Uterus (tissue), 4 donors: ENCODE data around the gene IRF2BP2. TPM values are rescaled to one million over a fixed set of nuclear protein-coding genes. Genes with fewer than 3 reads are reported as not detected.

Source experiments
- DNase-seq, 2 donors: peaks; one replicate each; pipeline ENCODE4 v3.0.0-alpha.2; 2019 to 2020
- H3K27ac ChIP-seq, 2 donors: fragments of 200-600 bp; sonication (generic); 1 replicate in 1 of 2; 2 replicates in 1 of 2; pipeline ENCODE4 v1.5.1; 2016 to 2018
- H3K27me3 ChIP-seq, 2 donors: fragments of 200-600 bp; sonication (generic); one replicate each; pipeline ENCODE4 v1.5.1; 2018 to 2019; ENCODE audit warnings: control low read depth in 1 of 2
- H3K36me3 ChIP-seq, 2 donors: fragments of 200-600 bp; sonication (generic); one replicate each; pipeline ENCODE4 v1.5.1; 2019; ENCODE audit warnings: control low read depth in 1 of 2
- H3K4me1 ChIP-seq, 2 donors: fragments of 200-600 bp; sonication (generic); one replicate each; pipeline ENCODE4 v1.5.1; 2018 to 2019; ENCODE audit warnings: control low read depth in 1 of 2
- H3K4me3 ChIP-seq, 2 donors: fragments of 200-600 bp; sonication (generic); 1 replicate in 1 of 2; 2 replicates in 1 of 2; pipeline ENCODE4 v1.5.1; 2018 to 2019; ENCODE audit warnings: mild to moderate bottlenecking in 1 of 2
- H3K9me3 ChIP-seq, 2 donors: fragments of 200-600 bp; sonication (generic); one replicate each; pipeline ENCODE4 v1.5.1; 2019; ENCODE audit warnings: control low read depth in 1 of 2
- POLR2A ChIP-seq, 2 donors: fragments of 450-650 bp; IDR thresholded peaks; one replicate each; pipeline ENCODE4 v1.6.1; 2016; ENCODE audit warnings: antibody characterized with exemption in 2 of 2, mild to moderate bottlenecking in 1 of 2, moderate library complexity in 1 of 2
- intact Hi-C: fragments of 100-400 bp; cut with DNase I; formaldehyde crosslinking; loops from one replicate; pipeline ENCODE4 v1.15.1; 2023; ENCODE audit warnings: low total_unique reads
- total RNA-seq, 4 donors: library from RNA; depleted of rRNA in 3 of 4; stranded (reverse); fragments of >200 nt in 3 of 4; gene quantifications; one replicate each; pipeline versions ENCODE4 v1.1.0 to v1.2.4, GENCODE V29; 2014 to 2023
- TF ChIP-seq, protein P1 (sequence below), 4 experiments: fragments of 200-600 bp in 2 of 4; fragments of 450-650 bp in 2 of 4; sonication (generic) in 2 of 4; IDR thresholded peaks; one replicate each; pipeline ENCODE4 v1.5.1; 2016 to 2019; ENCODE audit warnings: antibody characterized with exemption in 4 of 4, mild to moderate bottlenecking in 2 of 4, moderate library complexity in 1 of 4
- donor health status: DM: yes; HTN: yes; CAD: no.

IRF2BP2 gene
- total RNA-seq, 4 donors from 2014 or later, result 56.8 to 182 (median 124) TPM

GRCh38 chr1:234584926-234585325, 25.1 kb downstream of the IRF2BP2 start:
- intact Hi-C loops, result no loop called here
- DNase-seq, result peak in 1 of 2 donors; percentile 69
- Histone ChIP-seq H3K27ac (peak overlapping the region; percentile 79 to 80), H3K9me3 (no peaks in the 10 kb centered on the region), H3K4me3 (no peak overlapping the region), H3K27me3 (no peaks in the 10 kb centered on the region), H3K4me1 (peaks cover 0 to 6% of the 10 kb centered on the region in 2 donors), H3K36me3 (no peaks in the 10 kb centered on the region)
- no peak for TF ChIP-seq POLR2A (IDR thresholded peaks at IDR 0.05)
- TF ChIP-seq, protein P1, sequence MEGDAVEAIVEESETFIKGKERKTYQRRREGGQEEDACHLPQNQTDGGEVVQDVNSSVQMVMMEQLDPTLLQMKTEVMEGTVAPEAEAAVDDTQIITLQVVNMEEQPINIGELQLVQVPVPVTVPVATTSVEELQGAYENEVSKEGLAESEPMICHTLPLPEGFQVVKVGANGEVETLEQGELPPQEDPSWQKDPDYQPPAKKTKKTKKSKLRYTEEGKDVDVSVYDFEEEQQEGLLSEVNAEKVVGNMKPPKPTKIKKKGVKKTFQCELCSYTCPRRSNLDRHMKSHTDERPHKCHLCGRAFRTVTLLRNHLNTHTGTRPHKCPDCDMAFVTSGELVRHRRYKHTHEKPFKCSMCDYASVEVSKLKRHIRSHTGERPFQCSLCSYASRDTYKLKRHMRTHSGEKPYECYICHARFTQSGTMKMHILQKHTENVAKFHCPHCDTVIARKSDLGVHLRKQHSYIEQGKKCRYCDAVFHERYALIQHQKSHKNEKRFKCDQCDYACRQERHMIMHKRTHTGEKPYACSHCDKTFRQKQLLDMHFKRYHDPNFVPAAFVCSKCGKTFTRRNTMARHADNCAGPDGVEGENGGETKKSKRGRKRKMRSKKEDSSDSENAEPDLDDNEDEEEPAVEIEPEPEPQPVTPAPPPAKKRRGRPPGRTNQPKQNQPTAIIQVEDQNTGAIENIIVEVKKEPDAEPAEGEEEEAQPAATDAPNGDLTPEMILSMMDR (IDR thresholded peaks at IDR 0.05), result peak in 1 of 4 experiments; percentile 8

GRCh38 chr1:234584420-234584805, 25.6 kb downstream of the IRF2BP2 start:
- DNase-seq, result no peak
- Histone ChIP-seq H3K9me3 (no peaks in the 10 kb centered on the region), H3K4me3 (no peak overlapping the region), H3K4me1 (peaks cover 0 to 6% of the 10 kb centered on the region in 2 donors), H3K27me3 (no peaks in the 10 kb centered on the region), H3K36me3 (no peaks in the 10 kb centered on the region), H3K27ac (peak overlapping the region; percentile 79 to 80)
- TF ChIP-seq, protein P1 (IDR thresholded peaks at IDR 0.05), result no peak
- no peak for TF ChIP-seq POLR2A (IDR thresholded peaks at IDR 0.05)
- intact Hi-C loops, result no loop called here

DNA sequence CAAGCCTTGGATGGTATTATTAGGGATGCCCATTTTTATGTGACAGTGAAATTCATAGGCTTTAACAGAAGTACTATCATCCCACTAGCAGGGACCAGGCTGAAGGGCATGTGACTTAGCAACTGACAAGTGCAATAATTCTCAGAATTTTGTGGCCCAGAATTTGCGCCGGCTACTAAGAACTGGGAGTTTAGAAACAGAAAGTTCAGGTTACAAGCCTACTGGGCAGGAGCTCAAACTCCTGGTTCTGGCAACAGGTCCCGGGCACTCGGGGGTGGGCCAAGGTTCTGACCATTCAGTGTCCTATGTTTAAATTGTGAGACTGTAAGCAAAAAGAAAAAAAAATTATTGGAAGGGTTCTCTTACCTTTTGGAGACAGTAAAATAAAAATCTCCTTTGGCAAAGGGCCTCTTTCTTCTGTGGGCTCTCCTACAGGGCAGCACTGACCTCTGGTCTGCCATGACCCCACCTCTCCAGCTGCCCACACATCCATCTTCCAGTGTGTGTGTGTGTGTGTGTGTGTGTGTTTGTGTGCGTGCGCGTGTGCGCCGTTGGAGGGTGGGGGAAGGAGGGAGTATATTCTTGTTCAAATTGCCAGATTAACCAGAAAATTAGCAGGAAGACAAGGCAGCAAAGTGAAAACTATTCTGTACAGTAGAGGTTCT, 26.1 kb downstream of the IRF2BP2 start:
- intact Hi-C loops, result no loop called here

DNA sequence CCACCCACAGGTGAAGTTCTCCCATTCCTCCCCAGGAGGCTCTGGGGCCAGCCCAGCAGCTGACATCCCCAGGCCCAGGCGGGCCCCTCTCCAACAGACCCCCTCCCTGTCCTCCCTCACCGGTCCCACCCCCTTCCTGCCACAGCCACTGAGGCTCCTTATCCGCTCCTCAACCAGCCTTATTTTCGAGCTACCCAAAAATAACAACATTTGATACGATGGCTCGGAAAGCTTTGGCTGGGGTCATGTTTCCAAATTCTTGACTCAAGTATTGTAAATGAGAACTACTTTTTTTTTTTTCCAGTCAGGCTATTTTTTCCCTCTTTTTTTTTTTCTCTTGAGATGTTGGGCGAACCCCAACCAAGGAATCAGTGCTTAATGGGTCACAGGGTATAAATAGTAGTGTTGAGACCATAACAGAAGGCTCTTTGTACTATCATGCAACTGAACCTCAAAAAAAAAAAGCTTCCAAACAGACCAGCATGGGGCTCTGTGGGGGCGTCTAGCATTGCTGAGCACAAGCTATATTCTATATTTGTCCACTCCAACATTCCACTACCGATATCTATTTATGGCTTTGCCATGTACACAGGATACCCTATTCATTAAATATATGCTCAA, 27.2 kb downstream of the IRF2BP2 start:
- H3K36me3 ChIP-seq, result no peaks in the 10 kb centered on the region
- H3K9me3 ChIP-seq, result no peaks in the 10 kb centered on the region
- no peak for DNase-seq
- no peaks in the 10 kb centered on the region for H3K27me3 ChIP-seq
- peak overlapping the region; percentile 79 to 80 for H3K27ac ChIP-seq
- no peak overlapping the region for H3K4me3 ChIP-seq
- intact Hi-C loops, result no loop called here
- peaks cover 0 to 6% of the 10 kb centered on the region in 2 donors for H3K4me1 ChIP-seq
- no peak for TF ChIP-seq POLR2A (IDR thresholded peaks at IDR 0.05)
- TF ChIP-seq, protein P1 (IDR thresholded peaks at IDR 0.05), result no peak

More for the DNA sequence above, 26.1 kb downstream of the IRF2BP2 start:
- H3K4me1 ChIP-seq, result peaks cover 0 to 6% of the 10 kb centered on the region in 2 donors
- no peaks in the 10 kb centered on the region for H3K27me3 ChIP-seq
- no peaks in the 10 kb centered on the region for H3K36me3 ChIP-seq
- no peak overlapping the region for H3K4me3 ChIP-seq
- peak; percentile 66 to 71 for DNase-seq
- H3K27ac ChIP-seq, result peak overlapping the region; percentile 79 to 80
- TF ChIP-seq, protein P1 (IDR thresholded peaks at IDR 0.05), result no peak
- no peak for TF ChIP-seq POLR2A (IDR thresholded peaks at IDR 0.05)
- H3K9me3 ChIP-seq, result no peaks in the 10 kb centered on the region

DNA sequence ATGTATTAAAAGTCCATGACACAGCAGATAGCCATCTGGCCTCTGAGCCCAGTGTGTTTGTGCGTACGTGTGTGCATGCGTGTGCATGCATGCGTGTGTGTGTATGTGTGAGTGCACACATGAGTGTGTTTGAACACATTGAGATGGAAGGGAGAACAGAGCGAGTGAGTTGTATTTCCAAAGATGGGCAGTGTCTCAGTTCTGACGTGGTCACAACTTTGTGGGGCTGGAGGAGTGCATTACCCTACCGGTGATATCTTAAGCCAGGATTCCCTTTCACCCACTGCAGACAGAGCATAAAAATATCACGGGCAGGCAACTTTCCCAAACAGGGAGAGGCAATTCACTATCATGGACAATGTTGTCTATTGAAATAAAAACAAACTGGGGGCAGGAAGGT, 27.8 kb downstream of the IRF2BP2 start:
- Histone ChIP-seq H3K27me3 (no peaks in the 10 kb centered on the region), H3K4me1 (peaks cover 0 to 6% of the 10 kb centered on the region in 2 donors), H3K36me3 (no peaks in the 10 kb centered on the region), H3K9me3 (no peaks in the 10 kb centered on the region), H3K4me3 (no peak overlapping the region), H3K27ac (peak overlapping the region; percentile 79 to 80)
- TF ChIP-seq, protein P1 (IDR thresholded peaks at IDR 0.05), result no peak
- no peak for TF ChIP-seq POLR2A (IDR thresholded peaks at IDR 0.05)
- DNase-seq, result peak in 1 of 2 donors; percentile 56
- intact Hi-C loops, result no loop called here
